Activated naive CD8-positive, alpha-beta T cell treated with anti-CD3 and anti-CD28 coated beads, Interleukin-2, amount 50 U/mL, for 24 hours (primary cell): ENCODE data around the gene SLC9A7.

Source experiments
- ATAC-seq: fragments of 150-1000 bp; cut with Tn5 transposase; one replicate; pipeline ENCODE4 v1.10.0; 2021
- DNase-seq: peaks from one replicate; pipeline ENCODE4 v3.0.0; 2021
- H3K27ac Mint-ChIP-seq: one replicate; pipeline ENCODE4 v1.8.0; 2021; ENCODE audit warnings: mild to moderate bottlenecking, mixed read lengths
- H3K27me3 Mint-ChIP-seq: one replicate; pipeline ENCODE4 v1.8.0; 2021; ENCODE audit warnings: mixed read lengths
- H3K36me3 Mint-ChIP-seq: one replicate; pipeline ENCODE4 v1.8.0; 2021; ENCODE audit warnings: low read depth, mixed read lengths
- H3K4me1 Mint-ChIP-seq: one replicate; pipeline ENCODE4 v1.8.0; 2021; ENCODE audit warnings: mixed read lengths
- H3K4me3 Mint-ChIP-seq: one replicate; pipeline ENCODE4 v1.8.0; 2021; ENCODE audit warnings: mild to moderate bottlenecking, moderate library complexity, mixed read lengths
- H3K9me3 Mint-ChIP-seq: one replicate; pipeline ENCODE4 v1.8.0; 2021; ENCODE audit warnings: mixed read lengths

SLC9A7 gene

GRCh38 chrX:46666831-46667230 is 92.1 kb downstream of the SLC9A7 start:
- peaks cover 23% of the 10 kb centered on the region for H3K36me3 Mint-ChIP-seq
- ATAC-seq: no peak
- no peak overlapping the region for H3K4me3 Mint-ChIP-seq
- no peaks in the 10 kb centered on the region for H3K9me3 Mint-ChIP-seq
- H3K4me1 Mint-ChIP-seq: peaks cover 16% of the 10 kb centered on the region
- DNase-seq: no peak
- no peak overlapping the region for H3K27ac Mint-ChIP-seq
- no peaks in the 10 kb centered on the region for H3K27me3 Mint-ChIP-seq

GRCh38 chrX:46665232-46666152 is 93.4 kb downstream of the SLC9A7 start:
- H3K36me3 Mint-ChIP-seq: peaks cover 21% of the 10 kb centered on the region
- peaks cover 16% of the 10 kb centered on the region for H3K4me1 Mint-ChIP-seq
- no peak overlapping the region for H3K4me3 Mint-ChIP-seq
- ATAC-seq (peak; percentile 54), DNase-seq (no peak)
- H3K27ac Mint-ChIP-seq: peak overlapping the region; percentile 56
- no peaks in the 10 kb centered on the region for H3K27me3 Mint-ChIP-seq
- no peaks in the 10 kb centered on the region for H3K9me3 Mint-ChIP-seq

- Mint-ChIP-seq H3K4me3 (no peak overlapping the region), H3K27ac (no peak overlapping the region), H3K9me3 (no peaks in the 10 kb centered on the region), H3K27me3 (no peaks in the 10 kb centered on the region), H3K36me3 (peaks cover 18% of the 10 kb centered on the region), H3K4me1 (peaks cover 16% of the 10 kb centered on the region)
- ATAC-seq (no peak), DNase-seq (no peak)
Measured at GRCh38 chrX:46662188-46662958, 96.5 kb downstream of the SLC9A7 start.

GRCh38 chrX:46653482-46653881 is 105.4 kb downstream of the SLC9A7 start:
- Mint-ChIP-seq H3K4me3 (no peak overlapping the region), H3K27me3 (no peaks in the 10 kb centered on the region), H3K36me3 (no peaks in the 10 kb centered on the region), H3K27ac (no peak overlapping the region), H3K4me1 (peaks cover 2% of the 10 kb centered on the region), H3K9me3 (no peaks in the 10 kb centered on the region)
- DNase-seq: no peak
- ATAC-seq: no peak

GRCh38 chrX:46649421-46650260 is 109.3 kb downstream of the SLC9A7 start:
- no peaks in the 10 kb centered on the region for H3K9me3 Mint-ChIP-seq
- no peak overlapping the region for H3K4me3 Mint-ChIP-seq
- ATAC-seq (no peak), DNase-seq (no peak)
- H3K27me3 Mint-ChIP-seq: no peaks in the 10 kb centered on the region
- H3K4me1 Mint-ChIP-seq: peaks cover 4% of the 10 kb centered on the region
- peaks cover 2% of the 10 kb centered on the region for H3K36me3 Mint-ChIP-seq
- H3K27ac Mint-ChIP-seq: no peak overlapping the region

- no peak for DNase-seq
- Mint-ChIP-seq H3K36me3 (peaks cover 2% of the 10 kb centered on the region), H3K4me1 (peaks cover 4% of the 10 kb centered on the region), H3K27ac (no peak overlapping the region), H3K9me3 (no peaks in the 10 kb centered on the region), H3K4me3 (no peak overlapping the region), H3K27me3 (no peaks in the 10 kb centered on the region)
- ATAC-seq: no peak
Measured at GRCh38 chrX:46648660-46649059, 110.3 kb downstream of the SLC9A7 start.

GRCh38 chrX:46647251-46647650 is 111.7 kb downstream of the SLC9A7 start:
- Mint-ChIP-seq H3K27ac (no peak overlapping the region), H3K4me3 (no peak overlapping the region), H3K9me3 (no peaks in the 10 kb centered on the region), H3K27me3 (no peaks in the 10 kb centered on the region), H3K36me3 (peaks cover 5% of the 10 kb centered on the region), H3K4me1 (peaks cover 2% of the 10 kb centered on the region)
- no peak for ATAC-seq
- no peak for DNase-seq

- H3K4me3 Mint-ChIP-seq: no peak overlapping the region
- DNase-seq (no peak), ATAC-seq (no peak)
- H3K27ac Mint-ChIP-seq: no peak overlapping the region
- peaks cover 7% of the 10 kb centered on the region for H3K4me1 Mint-ChIP-seq
- peaks cover 8% of the 10 kb centered on the region for H3K36me3 Mint-ChIP-seq
- no peaks in the 10 kb centered on the region for H3K9me3 Mint-ChIP-seq
- no peaks in the 10 kb centered on the region for H3K27me3 Mint-ChIP-seq
Measured at GRCh38 chrX:46645614-46646013, 113.3 kb downstream of the SLC9A7 start.

- Mint-ChIP-seq H3K4me3 (no peak overlapping the region), H3K4me1 (peaks cover 8% of the 10 kb centered on the region), H3K27ac (no peak overlapping the region), H3K27me3 (no peaks in the 10 kb centered on the region), H3K9me3 (no peaks in the 10 kb centered on the region), H3K36me3 (peaks cover 13% of the 10 kb centered on the region)
- ATAC-seq: no peak
- DNase-seq: no peak
Measured at GRCh38 chrX:46643636-46644035, 115.3 kb downstream of the SLC9A7 start.

- H3K36me3 Mint-ChIP-seq: peaks cover 11% of the 10 kb centered on the region
- ATAC-seq (peak; percentile 21), DNase-seq (no peak)
- no peak overlapping the region for H3K27ac Mint-ChIP-seq
- H3K9me3 Mint-ChIP-seq: no peaks in the 10 kb centered on the region
- no peaks in the 10 kb centered on the region for H3K27me3 Mint-ChIP-seq
- H3K4me1 Mint-ChIP-seq: peaks cover 21% of the 10 kb centered on the region
- H3K4me3 Mint-ChIP-seq: no peak overlapping the region
Measured at GRCh38 chrX:46642145-46642544, 116.8 kb downstream of the SLC9A7 start.

- ATAC-seq (peak; percentile 93), DNase-seq (no peak)
- no peaks in the 10 kb centered on the region for H3K27me3 Mint-ChIP-seq
- peaks cover 25% of the 10 kb centered on the region for H3K36me3 Mint-ChIP-seq
- H3K4me1 Mint-ChIP-seq: peaks cover 46% of the 10 kb centered on the region
- H3K27ac Mint-ChIP-seq: no peak overlapping the region
- H3K4me3 Mint-ChIP-seq: no peak overlapping the region
- no peaks in the 10 kb centered on the region for H3K9me3 Mint-ChIP-seq
Measured at GRCh38 chrX:46637938-46638337, 121.0 kb downstream of the SLC9A7 start.

- Mint-ChIP-seq H3K4me3 (no peak overlapping the region), H3K27ac (no peak overlapping the region), H3K36me3 (peaks cover 24% of the 10 kb centered on the region), H3K27me3 (peaks cover 2% of the 10 kb centered on the region), H3K4me1 (peaks cover 41% of the 10 kb centered on the region), H3K9me3 (no peaks in the 10 kb centered on the region)
- DNase-seq: no peak
- ATAC-seq: no peak
Measured at GRCh38 chrX:46636223-46636622, 122.7 kb downstream of the SLC9A7 start.

- Mint-ChIP-seq H3K9me3 (no peaks in the 10 kb centered on the region), H3K36me3 (peaks cover 31% of the 10 kb centered on the region), H3K27me3 (peaks cover 2% of the 10 kb centered on the region), H3K27ac (peak overlapping the region; percentile 86), H3K4me1 (peaks cover 41% of the 10 kb centered on the region), H3K4me3 (peak overlapping the region; percentile 45)
- peak; percentile 48 for ATAC-seq
- DNase-seq: no peak
Measured at GRCh38 chrX:46635186-46635585, 123.7 kb downstream of the SLC9A7 start.

GRCh38 chrX:46634577-46634976 is 124.3 kb downstream of the SLC9A7 start:
- Mint-ChIP-seq H3K27ac (peak overlapping the region; percentile 86), H3K36me3 (peaks cover 33% of the 10 kb centered on the region), H3K27me3 (peaks cover 2% of the 10 kb centered on the region), H3K4me3 (no peak overlapping the region), H3K4me1 (peaks cover 47% of the 10 kb centered on the region), H3K9me3 (no peaks in the 10 kb centered on the region)
- ATAC-seq: no peak
- DNase-seq: no peak
